HFF-Myc (cell line): ENCODE measurements around the gene FAM3D.

ENCODE experiments used
- DNase-seq: peaks from one replicate; pipeline ENCODE4 v3.0.0-alpha.2; 2011; ENCODE audit warnings: low read depth; ENCODE audit errors: extremely low read depth
- H3K4me3 ChIP-seq: replicated peaks from 2 replicates; pipeline ENCODE4 v1.5.1; 2011; ENCODE audit warnings: low read depth, mild to moderate bottlenecking, control low read depth, low read length
- TF ChIP-seq, protein P1 (sequence below): IDR thresholded peaks from 2 replicates; pipeline ENCODE4 v1.5.1; 2012; ENCODE audit warnings: mild to moderate bottlenecking, low read depth, low read length, control low read depth; ENCODE audit errors: missing control alignments

Gene FAM3D

DNA sequence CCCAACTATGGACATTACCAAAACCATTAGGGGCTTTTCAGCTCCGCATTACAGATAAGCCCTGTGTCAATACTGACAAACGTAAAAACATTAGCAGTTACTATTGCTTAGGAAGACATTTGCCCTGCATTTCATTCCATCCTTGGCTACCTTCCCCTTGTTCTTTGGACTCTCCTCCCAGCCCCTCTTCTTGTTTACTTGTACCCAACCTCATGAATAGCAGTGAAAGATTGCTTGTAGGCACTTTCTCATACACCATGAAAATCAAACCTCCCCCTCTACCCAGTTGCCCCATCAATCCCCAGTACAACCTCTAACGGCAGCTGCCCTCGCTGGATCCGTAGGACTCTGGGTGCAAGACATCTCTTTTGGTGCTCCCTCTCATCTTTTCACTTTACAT lies 72.5 kb downstream of the FAM3D start:
- DNase-seq: no peak

DNA sequence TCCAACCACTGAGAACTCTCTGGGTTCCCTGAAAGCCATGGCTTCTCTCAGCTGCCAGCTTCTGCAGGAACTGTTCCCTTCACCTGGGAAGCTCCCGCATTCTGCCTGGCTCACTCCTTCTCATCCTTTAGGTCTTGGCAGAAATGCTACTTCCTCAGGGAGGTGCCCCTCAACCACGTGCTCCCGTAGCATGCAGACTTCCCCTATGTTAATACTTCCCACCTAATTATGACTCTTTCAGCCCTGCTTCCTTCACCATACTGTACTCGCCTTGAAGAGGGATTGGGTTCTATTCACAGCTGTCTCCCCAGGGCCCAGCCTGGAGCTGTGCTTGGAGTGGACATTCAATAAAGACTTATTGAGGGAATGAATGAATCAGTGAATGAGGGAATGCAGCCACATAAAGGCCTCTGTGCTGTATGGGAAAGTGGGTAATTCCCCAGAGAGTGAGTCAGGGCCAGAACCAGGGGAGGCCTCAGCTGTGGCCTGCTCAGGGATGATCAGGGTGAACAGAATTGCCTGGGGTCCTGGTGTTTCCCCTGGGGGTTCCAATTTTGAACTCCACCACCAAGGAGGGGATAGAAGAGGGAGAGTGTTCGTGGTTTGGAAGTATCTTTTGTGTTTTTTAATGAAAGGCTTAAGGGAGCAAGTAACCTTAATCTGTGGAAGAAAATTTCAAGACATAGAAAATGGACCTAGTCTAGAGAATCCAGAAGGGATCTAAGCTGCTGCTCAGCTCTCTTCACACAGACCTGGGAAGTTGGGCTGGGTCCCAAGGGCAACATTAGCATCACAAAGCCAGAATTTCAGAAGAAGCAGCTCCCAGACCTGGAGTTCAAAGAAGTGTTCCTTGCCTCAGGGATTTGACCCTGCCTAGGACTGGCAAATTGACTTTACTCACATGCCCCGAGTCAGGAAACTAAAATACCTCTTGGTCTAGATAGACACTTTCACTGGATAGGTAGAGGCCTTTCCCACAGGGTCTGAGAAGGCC lies 74.8 kb downstream of the FAM3D start:
- H3K4me3 ChIP-seq: no peak overlapping the region
- no peak for DNase-seq
- TF ChIP-seq, protein P1, sequence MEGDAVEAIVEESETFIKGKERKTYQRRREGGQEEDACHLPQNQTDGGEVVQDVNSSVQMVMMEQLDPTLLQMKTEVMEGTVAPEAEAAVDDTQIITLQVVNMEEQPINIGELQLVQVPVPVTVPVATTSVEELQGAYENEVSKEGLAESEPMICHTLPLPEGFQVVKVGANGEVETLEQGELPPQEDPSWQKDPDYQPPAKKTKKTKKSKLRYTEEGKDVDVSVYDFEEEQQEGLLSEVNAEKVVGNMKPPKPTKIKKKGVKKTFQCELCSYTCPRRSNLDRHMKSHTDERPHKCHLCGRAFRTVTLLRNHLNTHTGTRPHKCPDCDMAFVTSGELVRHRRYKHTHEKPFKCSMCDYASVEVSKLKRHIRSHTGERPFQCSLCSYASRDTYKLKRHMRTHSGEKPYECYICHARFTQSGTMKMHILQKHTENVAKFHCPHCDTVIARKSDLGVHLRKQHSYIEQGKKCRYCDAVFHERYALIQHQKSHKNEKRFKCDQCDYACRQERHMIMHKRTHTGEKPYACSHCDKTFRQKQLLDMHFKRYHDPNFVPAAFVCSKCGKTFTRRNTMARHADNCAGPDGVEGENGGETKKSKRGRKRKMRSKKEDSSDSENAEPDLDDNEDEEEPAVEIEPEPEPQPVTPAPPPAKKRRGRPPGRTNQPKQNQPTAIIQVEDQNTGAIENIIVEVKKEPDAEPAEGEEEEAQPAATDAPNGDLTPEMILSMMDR: no peak

More for the DNA sequence above, 72.5 kb downstream of the FAM3D start:
- H3K4me3 ChIP-seq: no peak overlapping the region
- TF ChIP-seq, protein P1: no peak

DNA sequence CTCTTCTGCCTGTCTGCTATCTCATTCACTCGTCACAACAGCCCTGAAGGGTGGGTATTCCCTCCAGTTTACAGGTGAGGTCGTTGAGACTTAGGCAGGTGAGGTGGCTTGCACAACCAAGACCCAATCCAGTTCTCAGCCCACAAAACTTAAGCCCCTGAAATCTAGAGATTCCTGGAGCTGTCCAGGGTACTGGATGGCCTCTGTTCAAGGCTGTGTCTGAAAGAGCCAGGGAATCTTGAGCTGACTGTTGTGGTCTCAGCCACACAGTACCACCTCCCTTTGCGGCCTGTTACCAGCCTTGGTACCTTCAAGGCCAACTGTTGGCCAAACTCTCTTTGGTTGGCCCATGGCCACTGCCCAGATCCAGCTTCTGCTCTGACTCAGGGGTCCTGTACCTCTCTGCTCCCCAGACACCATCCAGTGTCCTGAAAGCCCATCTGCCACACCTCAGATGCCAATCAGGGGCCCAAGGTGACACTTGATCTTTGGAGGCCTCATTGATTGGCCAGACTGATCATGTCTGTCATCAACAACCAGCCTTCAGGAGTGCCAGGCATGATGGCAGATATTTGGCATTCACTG lies 78.5 kb downstream of the FAM3D start:
- no peak overlapping the region for H3K4me3 ChIP-seq
- TF ChIP-seq, protein P1: no peak
- no peak for DNase-seq

DNA sequence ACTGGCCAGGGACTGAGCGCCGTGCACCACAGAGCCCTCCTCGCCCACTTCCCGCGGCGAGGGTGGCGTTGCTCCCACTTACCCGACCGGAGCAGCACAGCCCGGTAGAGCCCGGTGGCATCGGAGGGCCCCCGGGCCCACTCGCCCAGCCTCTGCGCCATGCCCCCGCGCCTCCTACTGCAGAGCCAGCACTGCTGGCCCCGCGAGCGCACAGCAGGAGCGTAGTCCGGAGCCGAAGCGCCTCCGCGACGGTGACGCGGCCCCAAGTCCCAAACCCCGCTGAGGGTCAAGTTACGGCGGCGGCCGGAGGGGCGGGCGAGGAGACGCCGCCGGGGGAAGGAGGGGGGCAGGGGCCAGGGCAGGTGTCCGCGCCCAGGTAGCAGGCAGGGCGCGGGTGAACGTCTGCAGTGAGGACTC lies 79.8 kb downstream of the FAM3D start:
- TF ChIP-seq, protein P1: no peak
- DNase-seq: no peak
- H3K4me3 ChIP-seq: no peak overlapping the region

DNA sequence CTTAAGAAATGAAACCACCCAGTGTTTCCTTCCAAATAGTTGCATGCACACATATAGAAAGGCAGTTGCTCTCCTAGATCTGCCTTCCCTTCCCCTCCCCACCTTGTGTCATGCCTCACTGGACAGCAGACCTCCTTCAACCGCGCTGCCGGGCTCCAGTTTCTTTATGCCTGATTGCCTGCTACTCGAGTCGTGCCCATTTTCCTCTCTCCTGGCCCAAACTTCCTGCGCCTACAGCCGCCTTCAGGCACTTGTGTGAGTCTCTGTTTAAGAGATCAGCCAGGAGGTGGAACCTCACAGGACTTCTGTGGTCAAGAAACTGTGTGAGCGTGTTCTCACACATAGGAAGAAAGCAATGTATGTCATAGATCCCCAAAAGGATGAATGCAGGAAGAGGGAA lies 80.6 kb downstream of the FAM3D start:
- TF ChIP-seq, protein P1: no peak
- no peak for DNase-seq
- H3K4me3 ChIP-seq: no peak overlapping the region

DNA sequence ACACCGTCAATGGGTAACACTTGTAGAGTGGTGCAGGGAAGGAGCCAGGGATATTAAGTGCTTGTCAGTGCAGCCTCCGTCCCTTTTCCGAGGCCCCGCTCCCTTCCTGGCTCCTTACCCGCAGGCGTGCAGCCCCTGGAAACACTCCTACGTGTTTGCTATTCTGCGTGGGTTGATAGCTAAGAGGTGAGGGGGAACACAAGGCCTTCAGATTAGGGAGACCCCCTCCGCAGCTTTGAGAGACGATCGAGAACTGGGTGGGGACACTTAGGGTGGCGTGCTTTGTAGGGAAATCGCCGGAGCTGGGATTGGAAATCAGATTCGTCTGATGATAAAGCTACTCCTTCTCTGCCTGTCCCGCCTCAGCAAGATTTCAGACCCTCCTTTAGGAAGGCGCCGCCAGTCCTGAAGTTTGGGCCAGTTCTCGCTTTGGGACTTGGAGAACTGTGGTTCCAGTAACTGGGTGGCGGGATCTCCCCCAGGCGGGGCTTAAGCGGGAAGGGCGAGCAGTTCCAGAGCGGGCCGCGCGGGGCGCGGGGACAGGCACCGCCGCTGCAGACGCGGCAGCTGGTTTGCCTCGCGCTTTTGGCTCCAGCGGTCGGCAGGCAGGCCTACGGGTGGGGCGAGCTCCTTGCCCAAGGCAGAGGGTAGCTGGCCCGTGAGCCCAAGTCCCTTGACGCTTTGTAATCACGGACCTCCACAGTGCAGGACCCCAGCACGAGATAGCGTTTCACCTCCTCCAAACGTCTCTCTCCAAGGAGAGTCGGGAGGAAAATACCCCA lies 81.4 kb downstream of the FAM3D start:
- TF ChIP-seq, protein P1: peak; percentile 65
- H3K4me3 ChIP-seq: peak overlapping the region; percentile 58
- DNase-seq: peak; percentile 19
